ENCODE data around the gene OR14J1.
"Not testable (repeated sequence)": the region's sequence is repeated elsewhere in the genome, so short reads cannot be mapped to it uniquely, and the experiment has no call there.

OR14J1 gene

DNA sequence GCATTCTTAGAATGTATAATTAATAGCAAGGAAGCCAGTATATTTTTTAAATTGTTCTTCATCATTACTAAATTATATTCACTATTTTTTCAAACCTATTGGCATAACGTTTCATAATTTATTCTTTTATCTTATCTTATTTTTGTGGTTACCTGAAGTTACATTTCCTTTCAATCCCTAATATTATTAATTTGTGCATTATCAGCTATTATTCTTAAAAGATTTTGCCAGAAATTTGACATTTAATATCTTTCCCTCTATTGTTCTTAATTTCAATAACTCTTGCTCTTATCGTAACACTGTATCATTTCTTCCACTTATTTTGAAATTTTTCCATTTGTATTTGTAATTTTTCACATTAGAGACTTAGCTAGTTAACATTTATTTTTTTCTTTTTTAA is 18.4 kb downstream of the OR14J1 start:
- Histone ChIP-seq H2BK5ac (ENCODE audit: low read depth, low read length, poor library complexity) (no peak overlapping the region), H3K23ac (ENCODE audit: low read length) (no peak overlapping the region), H3K79me2 (ENCODE audit: control insufficient read depth, insufficient read depth, low read length, poor library complexity) (no peaks in the 10 kb centered on the region), H3K9ac (ENCODE audit: low read length) (no peak overlapping the region), H2AFZ (ENCODE audit: insufficient read depth, low read length, poor library complexity) (no peak overlapping the region), H2AK5ac (ENCODE audit: low read length) (no peak overlapping the region), H3K14ac (ENCODE audit: low read length) (no peak overlapping the region), H3K18ac (ENCODE audit: low read length) (no peak overlapping the region), H3K36me3 (ENCODE audit: control insufficient read depth in 1 of 2, insufficient read depth in 2 of 2, low read length in 2 of 2) (no peaks in the 10 kb centered on the region), H4K12ac (ENCODE audit: low read depth, low read length) (no peak overlapping the region), H2BK12ac (ENCODE audit: low read length) (no peak overlapping the region), H3K4me1 (ENCODE audit: control insufficient read depth in 1 of 2, insufficient read depth in 2 of 2, low read length in 2 of 2) (no peaks in the 10 kb centered on the region), H4K91ac (ENCODE audit: low read depth, low read length) (no peak overlapping the region), H3K4me2 (ENCODE audit: low read length) (no peak overlapping the region), H3K4ac (ENCODE audit: low read depth, low read length) (no peak overlapping the region), H3K27ac (ENCODE audit: low read depth, low read length) (no peak overlapping the region), H3K27me3 (ENCODE audit: insufficient read depth, low read length) (no peaks in the 10 kb centered on the region), H3K79me1 (ENCODE audit: low read length) (no peaks in the 10 kb centered on the region), H4K8ac (ENCODE audit: low read depth, low read length) (no peak overlapping the region), H3K4me3 (ENCODE audit: low read depth, low read length) (no peak overlapping the region), H2BK120ac (ENCODE audit: insufficient read depth, low read length, poor library complexity) (no peak overlapping the region), H3K9me3 (ENCODE audit: insufficient read depth, low read depth, low read length) (no peaks in the 10 kb centered on the region)
- WGBS (ENCODE audit: extremely low coverage, insufficient coverage, insufficient read length): no CpG with 5 or more reads among the region's 2 CpGs
- DNase-seq: no peak

DNA sequence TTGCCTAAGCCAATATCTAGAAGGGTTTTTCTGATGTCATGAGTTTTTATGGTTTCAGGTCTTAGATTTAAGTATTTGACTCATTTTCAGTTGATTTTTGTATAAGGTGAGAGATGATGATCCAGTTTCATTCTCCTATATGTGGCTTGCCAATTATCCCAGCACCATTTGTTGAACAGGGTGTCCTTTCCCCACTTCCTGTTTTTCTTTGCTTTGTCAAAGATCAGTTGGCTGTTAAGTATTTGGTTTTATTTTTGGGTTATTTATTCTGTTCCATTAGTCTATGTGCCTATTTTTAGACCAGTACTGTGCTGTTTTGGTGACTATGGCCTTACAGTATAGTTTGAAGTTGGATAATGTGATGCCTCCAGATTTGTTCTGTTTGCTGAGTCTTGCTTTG is 21.8 kb downstream of the OR14J1 start:
- not testable (repeated sequence) for H3K27me3 ChIP-seq (ENCODE audit: insufficient read depth, low read length); H3K36me3 ChIP-seq (ENCODE audit: control insufficient read depth in 1 of 2, insufficient read depth in 2 of 2, low read length in 2 of 2)

DNA sequence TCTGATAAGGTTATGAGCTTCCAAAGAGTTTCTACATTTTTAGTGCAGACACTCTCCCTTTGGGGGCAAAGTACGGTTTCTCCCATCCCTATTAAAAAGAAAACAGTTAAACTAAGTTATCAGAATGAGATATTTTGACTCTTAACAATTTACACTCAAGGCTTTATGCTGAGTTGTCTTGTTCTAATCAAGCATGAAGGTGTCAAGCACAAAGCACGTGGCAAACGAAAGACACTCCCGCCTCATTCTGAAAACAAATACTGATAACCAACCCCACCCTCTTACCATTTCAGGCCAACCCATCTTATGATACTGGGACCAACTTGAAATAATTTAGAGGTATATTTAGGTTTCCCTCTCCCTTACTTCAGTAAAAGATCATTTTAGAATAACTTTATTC is 24.3 kb downstream of the OR14J1 start:
- Histone ChIP-seq H3K9me3 (ENCODE audit: insufficient read depth, low read depth, low read length) (no peaks in the 10 kb centered on the region), H2AK5ac (ENCODE audit: low read length) (no peak overlapping the region), H3K14ac (ENCODE audit: low read length) (no peak overlapping the region), H3K4me2 (ENCODE audit: low read length) (no peak overlapping the region), H3K27ac (ENCODE audit: low read depth, low read length) (no peak overlapping the region), H3K23ac (ENCODE audit: low read length) (no peak overlapping the region), H3K4ac (ENCODE audit: low read depth, low read length) (no peak overlapping the region), H3K27me3 (ENCODE audit: insufficient read depth, low read length) (no peaks in the 10 kb centered on the region), H3K4me3 (ENCODE audit: low read depth, low read length) (no peak overlapping the region), H3K4me1 (ENCODE audit: control insufficient read depth in 1 of 2, insufficient read depth in 2 of 2, low read length in 2 of 2) (no peaks in the 10 kb centered on the region), H4K12ac (ENCODE audit: low read depth, low read length) (no peak overlapping the region), H3K79me1 (ENCODE audit: low read length) (no peaks in the 10 kb centered on the region), H3K36me3 (ENCODE audit: control insufficient read depth in 1 of 2, insufficient read depth in 2 of 2, low read length in 2 of 2) (no peaks in the 10 kb centered on the region), H4K91ac (ENCODE audit: low read depth, low read length) (no peak overlapping the region), H3K18ac (ENCODE audit: low read length) (no peak overlapping the region), H4K8ac (ENCODE audit: low read depth, low read length) (no peak overlapping the region), H3K9ac (ENCODE audit: low read length) (no peak overlapping the region), H2AFZ (ENCODE audit: insufficient read depth, low read length, poor library complexity) (no peak overlapping the region), H2BK120ac (ENCODE audit: insufficient read depth, low read length, poor library complexity) (no peak overlapping the region), H2BK5ac (ENCODE audit: low read depth, low read length, poor library complexity) (no peak overlapping the region), H3K79me2 (ENCODE audit: control insufficient read depth, insufficient read depth, low read length, poor library complexity) (no peaks in the 10 kb centered on the region), H2BK12ac (ENCODE audit: low read length) (no peak overlapping the region)
- DNase-seq: no peak
- no CpG with 5 or more reads among the region's 4 CpGs for WGBS (ENCODE audit: extremely low coverage, insufficient coverage, insufficient read length)

More for the DNA sequence above, 21.8 kb downstream of the OR14J1 start:
- H4K12ac ChIP-seq (ENCODE audit: low read depth, low read length); H4K91ac ChIP-seq (ENCODE audit: low read depth, low read length); H3K79me2 ChIP-seq (ENCODE audit: control insufficient read depth, insufficient read depth, low read length, poor library complexity); H3K14ac ChIP-seq (ENCODE audit: low read length); H3K23ac ChIP-seq (ENCODE audit: low read length); H4K8ac ChIP-seq (ENCODE audit: low read depth, low read length); H3K4me2 ChIP-seq (ENCODE audit: low read length); H2BK5ac ChIP-seq (ENCODE audit: low read depth, low read length, poor library complexity); H2BK12ac ChIP-seq (ENCODE audit: low read length); H3K9ac ChIP-seq (ENCODE audit: low read length); H3K4me3 ChIP-seq (ENCODE audit: low read depth, low read length); DNase-seq; H3K27ac ChIP-seq (ENCODE audit: low read depth, low read length); H2AK5ac ChIP-seq (ENCODE audit: low read length); H3K79me1 ChIP-seq (ENCODE audit: low read length); H3K9me3 ChIP-seq (ENCODE audit: insufficient read depth, low read depth, low read length); H3K4ac ChIP-seq (ENCODE audit: low read depth, low read length); H3K18ac ChIP-seq (ENCODE audit: low read length); H3K4me1 ChIP-seq (ENCODE audit: control insufficient read depth in 1 of 2, insufficient read depth in 2 of 2, low read length in 2 of 2); H2BK120ac ChIP-seq (ENCODE audit: insufficient read depth, low read length, poor library complexity); H2AFZ ChIP-seq (ENCODE audit: insufficient read depth, low read length, poor library complexity): not testable (repeated sequence)

DNA sequence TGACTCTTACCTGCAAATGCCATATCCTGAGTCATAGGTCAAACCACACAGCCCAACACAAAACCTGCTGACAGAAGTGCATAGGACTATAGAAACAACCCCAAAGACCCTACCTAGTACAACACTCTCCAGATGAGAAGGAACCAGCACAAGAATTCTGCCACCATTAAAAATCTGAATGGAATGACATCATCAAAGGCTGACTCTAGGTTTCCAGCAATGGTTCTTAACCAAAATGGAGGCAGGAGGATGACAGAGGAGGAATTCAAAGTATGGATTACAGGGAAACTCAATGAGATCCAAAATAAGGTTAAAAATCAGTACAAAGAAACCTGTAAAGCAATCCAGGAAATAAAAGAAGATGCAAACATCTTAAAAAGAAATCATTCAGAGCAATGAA is 31.2 kb downstream of the OR14J1 start:
- H3K4me1 ChIP-seq (ENCODE audit: control insufficient read depth in 1 of 2, insufficient read depth in 2 of 2, low read length in 2 of 2): no peaks in the 10 kb centered on the region
- H3K27ac ChIP-seq (ENCODE audit: low read depth, low read length): no peak overlapping the region
- H3K79me1 ChIP-seq (ENCODE audit: low read length): no peaks in the 10 kb centered on the region
- no peak overlapping the region for H2AK5ac ChIP-seq (ENCODE audit: low read length)
- no peak overlapping the region for H3K4ac ChIP-seq (ENCODE audit: low read depth, low read length)
- no peak overlapping the region for H3K4me3 ChIP-seq (ENCODE audit: low read depth, low read length)
- no peak overlapping the region for H3K4me2 ChIP-seq (ENCODE audit: low read length)
- no peaks in the 10 kb centered on the region for H3K79me2 ChIP-seq (ENCODE audit: control insufficient read depth, insufficient read depth, low read length, poor library complexity)
- H2BK120ac ChIP-seq (ENCODE audit: insufficient read depth, low read length, poor library complexity): no peak overlapping the region
- H2BK5ac ChIP-seq (ENCODE audit: low read depth, low read length, poor library complexity): no peak overlapping the region
- H2BK12ac ChIP-seq (ENCODE audit: low read length): no peak overlapping the region
- H4K8ac ChIP-seq (ENCODE audit: low read depth, low read length): no peak overlapping the region
- no peak overlapping the region for H4K91ac ChIP-seq (ENCODE audit: low read depth, low read length)
- H2AFZ ChIP-seq (ENCODE audit: insufficient read depth, low read length, poor library complexity): no peak overlapping the region
- no peak overlapping the region for H3K14ac ChIP-seq (ENCODE audit: low read length)
- no peak overlapping the region for H3K23ac ChIP-seq (ENCODE audit: low read length)
- no peaks in the 10 kb centered on the region for H3K9me3 ChIP-seq (ENCODE audit: insufficient read depth, low read depth, low read length)
- H3K27me3 ChIP-seq (ENCODE audit: insufficient read depth, low read length): no peaks in the 10 kb centered on the region
- H4K12ac ChIP-seq (ENCODE audit: low read depth, low read length): no peak overlapping the region
- no peak overlapping the region for H3K18ac ChIP-seq (ENCODE audit: low read length)
- no peak for DNase-seq
- no peaks in the 10 kb centered on the region for H3K36me3 ChIP-seq (ENCODE audit: control insufficient read depth in 1 of 2, insufficient read depth in 2 of 2, low read length in 2 of 2)
- no peak overlapping the region for H3K9ac ChIP-seq (ENCODE audit: low read length)

DNA sequence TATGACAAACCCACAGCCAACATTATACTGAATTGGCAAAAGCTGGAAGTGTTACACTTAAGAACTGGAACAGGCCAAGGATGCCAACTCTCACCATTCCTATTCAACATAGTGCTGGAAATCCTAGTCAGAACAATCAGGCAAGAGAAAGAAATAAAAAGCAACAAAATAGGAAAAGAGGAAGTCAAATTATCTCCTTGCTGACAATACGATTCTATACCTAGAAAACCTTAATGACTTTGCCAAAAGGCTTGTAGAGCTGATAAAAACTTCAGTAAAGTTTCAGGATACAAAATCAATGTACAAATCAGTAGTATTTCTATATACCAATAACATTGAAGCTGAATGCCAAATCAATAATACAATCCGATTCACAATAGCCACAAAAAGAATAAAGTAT is 34.8 kb downstream of the OR14J1 start:
- Histone ChIP-seq H3K4me3 (ENCODE audit: low read depth, low read length) (no peak overlapping the region), H3K23ac (ENCODE audit: low read length) (no peak overlapping the region), H3K4me2 (ENCODE audit: low read length) (no peak overlapping the region), H2AFZ (ENCODE audit: insufficient read depth, low read length, poor library complexity) (no peak overlapping the region), H3K27me3 (ENCODE audit: insufficient read depth, low read length) (no peaks in the 10 kb centered on the region), H2BK120ac (ENCODE audit: insufficient read depth, low read length, poor library complexity) (no peak overlapping the region), H3K36me3 (ENCODE audit: control insufficient read depth in 1 of 2, insufficient read depth in 2 of 2, low read length in 2 of 2) (no peaks in the 10 kb centered on the region), H3K18ac (ENCODE audit: low read length) (no peak overlapping the region), H3K9ac (ENCODE audit: low read length) (no peak overlapping the region), H4K91ac (ENCODE audit: low read depth, low read length) (no peak overlapping the region), H3K4me1 (ENCODE audit: control insufficient read depth in 1 of 2, insufficient read depth in 2 of 2, low read length in 2 of 2) (no peaks in the 10 kb centered on the region), H3K14ac (ENCODE audit: low read length) (no peak overlapping the region), H2AK5ac (ENCODE audit: low read length) (no peak overlapping the region), H3K27ac (ENCODE audit: low read depth, low read length) (no peak overlapping the region), H3K4ac (ENCODE audit: low read depth, low read length) (no peak overlapping the region), H3K9me3 (ENCODE audit: insufficient read depth, low read depth, low read length) (no peaks in the 10 kb centered on the region), H3K79me2 (ENCODE audit: control insufficient read depth, insufficient read depth, low read length, poor library complexity) (no peaks in the 10 kb centered on the region), H2BK5ac (ENCODE audit: low read depth, low read length, poor library complexity) (no peak overlapping the region), H3K79me1 (ENCODE audit: low read length) (no peaks in the 10 kb centered on the region), H4K8ac (ENCODE audit: low read depth, low read length) (no peak overlapping the region), H4K12ac (ENCODE audit: low read depth, low read length) (no peak overlapping the region), H2BK12ac (ENCODE audit: low read length) (no peak overlapping the region)
- no CpG with 5 or more reads among the region's 2 CpGs for WGBS (ENCODE audit: extremely low coverage, insufficient coverage, insufficient read length)
- no peak for DNase-seq
